Activated T-helper 2 cell treated with anti-CD3 and anti-CD28 coated beads, Interferon-gamma antibody, Interleukin-2, Interleukin-4, amounts not matched to agents 10 μg/mL and 5 μg/mL and 100 μg/mL, durations not matched to agents 14 hours and 24 hours and 36 hours (primary cell): ENCODE data around the gene STARD13. TPM values are rescaled to one million over a fixed set of nuclear protein-coding genes. Genes with fewer than 3 reads are reported as not detected.
"Not testable (repeated sequence)": the region's sequence is repeated elsewhere in the genome, so short reads cannot be mapped to it uniquely, and the experiment has no call there.

Experiments
- DNase-seq: peaks from one replicate; pipeline ENCODE4 v3.0.0; 2021; ENCODE audit warnings: low spot score
- H3K27ac Mint-ChIP-seq: one replicate; pipeline ENCODE4 v1.8.0; 2021; ENCODE audit warnings: mixed read lengths
- H3K27me3 Mint-ChIP-seq: one replicate; pipeline ENCODE4 v1.8.0; 2021; ENCODE audit warnings: low read depth, mixed read lengths
- H3K36me3 Mint-ChIP-seq: one replicate; pipeline ENCODE4 v1.8.0; 2021; ENCODE audit warnings: low read depth, mixed read lengths
- H3K4me1 Mint-ChIP-seq: one replicate; pipeline ENCODE4 v1.8.0; 2021; ENCODE audit warnings: low read depth, mixed read lengths
- H3K4me3 Mint-ChIP-seq: one replicate; pipeline ENCODE4 v1.8.0; 2021; ENCODE audit warnings: low read depth, mild to moderate bottlenecking, moderate library complexity, mixed read lengths
- H3K9me3 Mint-ChIP-seq: one replicate; pipeline ENCODE4 v1.8.0; 2021; ENCODE audit warnings: mixed read lengths
- intact Hi-C: fragments of 100-400 bp; cut with micrococcal nuclease; formaldehyde crosslinking; loops from one replicate; pipeline ENCODE4 v1.15.1; 2023
- total RNA-seq: library from RNA; stranded (reverse); gene quantifications from 2 replicates; pipeline ENCODE4 v1.2.3, GENCODE V29; 2022

STARD13 gene
- total RNA-seq, 1 donor from 2014 or later = 1.5 TPM

DNA sequence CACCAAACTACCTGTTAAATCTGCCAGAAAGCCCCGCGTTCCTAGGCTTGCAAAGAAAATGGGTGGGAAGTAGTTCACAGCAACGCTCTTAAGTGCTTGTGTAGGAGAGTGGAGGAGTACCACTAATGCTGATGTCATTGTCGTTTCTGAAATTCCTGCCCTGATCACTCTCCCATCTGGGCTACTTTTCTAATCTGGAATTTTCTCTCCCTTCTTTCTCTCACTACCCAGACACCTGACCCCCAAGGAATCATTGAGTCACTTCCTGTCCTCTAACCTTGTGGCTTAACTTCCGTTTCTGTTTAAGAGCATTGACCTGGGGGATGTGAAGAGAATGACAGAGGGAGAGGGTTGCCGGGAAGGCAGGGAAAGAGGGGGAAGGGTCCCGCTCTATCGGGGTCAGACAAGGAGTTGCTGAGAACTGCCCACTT lies 98.7 kb downstream of the STARD13 start:
- Mint-ChIP-seq H3K27me3 (peaks cover 2% of the 10 kb centered on the region), H3K36me3 (peaks cover 6% of the 10 kb centered on the region), H3K27ac (peak overlapping the region; percentile 78), H3K4me1 (peaks cover 26% of the 10 kb centered on the region), H3K4me3 (no peak overlapping the region), H3K9me3 (no peaks in the 10 kb centered on the region)
- intact Hi-C loops = loop anchor here (5.0 to 10.0 kb wide), 2 partner anchors 172 to 970 kb away; partner anchors contain the start of gene KL
- DNase-seq = no peak

DNA sequence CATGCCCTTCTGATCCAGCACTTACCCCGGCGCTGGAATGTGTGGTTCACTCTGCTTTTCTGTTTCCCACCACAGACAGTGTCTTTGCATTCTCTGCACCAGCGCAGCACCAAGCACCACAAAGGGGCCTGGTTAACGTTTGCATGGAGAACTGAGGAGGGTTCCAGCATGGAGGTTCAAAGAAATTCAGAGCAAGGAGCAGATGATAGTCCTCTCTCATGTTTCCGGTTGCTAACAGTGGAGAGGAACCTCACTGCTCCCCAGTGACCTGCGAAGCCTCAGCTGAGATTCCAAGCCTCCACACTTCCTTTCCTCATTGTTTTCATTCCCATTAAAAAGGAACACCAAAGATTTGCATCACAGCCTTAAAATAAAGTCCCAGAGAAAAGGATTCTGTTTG lies 99.7 kb downstream of the STARD13 start:
- Mint-ChIP-seq H3K36me3 (peaks cover 6% of the 10 kb centered on the region), H3K4me1 (peaks cover 26% of the 10 kb centered on the region), H3K4me3 (no peak overlapping the region), H3K27me3 (peaks cover 2% of the 10 kb centered on the region), H3K9me3 (no peaks in the 10 kb centered on the region), H3K27ac (no peak overlapping the region)
- intact Hi-C loops = loop anchor here (5.0 to 10.0 kb wide), 2 partner anchors 171 to 971 kb away; partner anchors contain the start of gene KL
- DNase-seq = no peak

DNA sequence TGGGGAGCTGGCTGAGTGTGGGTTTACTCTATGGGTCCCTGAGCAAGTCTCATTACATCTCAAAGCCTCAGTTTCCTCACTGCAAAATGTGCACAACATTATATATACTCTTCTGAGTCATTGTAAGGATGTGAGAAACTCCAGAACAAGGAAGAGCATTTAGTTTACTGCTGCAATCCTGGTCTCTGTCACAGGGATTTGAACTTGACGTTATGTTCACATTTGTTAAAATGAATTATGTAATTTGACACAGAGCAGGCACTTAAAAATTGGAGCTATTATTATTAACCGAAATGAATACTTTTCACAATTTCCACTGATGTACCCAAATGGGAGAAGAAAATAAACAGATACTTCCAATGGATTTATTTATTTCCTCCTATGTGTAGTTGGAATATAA lies 101.0 kb downstream of the STARD13 start:
- Mint-ChIP-seq H3K4me3 (no peak overlapping the region), H3K9me3 (no peaks in the 10 kb centered on the region)
- intact Hi-C loops = loop anchor here (10.0 kb wide), 1 partner anchor 170 kb away; the partner anchor contains the start of gene KL

DNA sequence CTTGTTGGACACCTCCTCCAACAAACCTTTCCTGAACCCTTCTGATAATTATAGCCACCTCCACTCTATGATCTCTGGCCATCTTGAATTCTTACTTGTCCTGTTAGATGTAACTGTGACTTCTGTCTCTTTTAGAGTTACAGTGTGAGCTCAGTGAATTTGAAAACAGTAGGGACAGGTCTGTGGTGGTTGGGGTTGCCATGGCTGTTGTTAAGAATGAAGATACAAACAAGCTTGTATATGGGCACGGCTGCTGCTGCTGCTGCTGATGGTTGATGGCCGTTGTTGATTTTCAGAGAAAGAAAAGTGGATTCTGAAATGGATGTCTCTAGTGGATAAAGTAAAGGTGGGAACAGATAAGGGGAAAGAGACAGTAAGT lies 101.5 kb downstream of the STARD13 start:
- Mint-ChIP-seq H3K4me3 (no peak overlapping the region), H3K36me3 (peaks cover 6% of the 10 kb centered on the region), H3K27ac (no peak overlapping the region), H3K4me1 (peaks cover 22% of the 10 kb centered on the region), H3K27me3 (peaks cover 5% of the 10 kb centered on the region), H3K9me3 (no peaks in the 10 kb centered on the region)
- intact Hi-C loops = loop anchor here (10.0 kb wide), 1 partner anchor 169 kb away; the partner anchor contains the start of gene KL
- no peak for DNase-seq

More for the DNA sequence above, 101.0 kb downstream of the STARD13 start:
- Mint-ChIP-seq H3K27ac (no peak overlapping the region), H3K36me3 (peaks cover 6% of the 10 kb centered on the region), H3K4me1 (peaks cover 25% of the 10 kb centered on the region), H3K27me3 (peaks cover 5% of the 10 kb centered on the region)
- no peak for DNase-seq

DNA sequence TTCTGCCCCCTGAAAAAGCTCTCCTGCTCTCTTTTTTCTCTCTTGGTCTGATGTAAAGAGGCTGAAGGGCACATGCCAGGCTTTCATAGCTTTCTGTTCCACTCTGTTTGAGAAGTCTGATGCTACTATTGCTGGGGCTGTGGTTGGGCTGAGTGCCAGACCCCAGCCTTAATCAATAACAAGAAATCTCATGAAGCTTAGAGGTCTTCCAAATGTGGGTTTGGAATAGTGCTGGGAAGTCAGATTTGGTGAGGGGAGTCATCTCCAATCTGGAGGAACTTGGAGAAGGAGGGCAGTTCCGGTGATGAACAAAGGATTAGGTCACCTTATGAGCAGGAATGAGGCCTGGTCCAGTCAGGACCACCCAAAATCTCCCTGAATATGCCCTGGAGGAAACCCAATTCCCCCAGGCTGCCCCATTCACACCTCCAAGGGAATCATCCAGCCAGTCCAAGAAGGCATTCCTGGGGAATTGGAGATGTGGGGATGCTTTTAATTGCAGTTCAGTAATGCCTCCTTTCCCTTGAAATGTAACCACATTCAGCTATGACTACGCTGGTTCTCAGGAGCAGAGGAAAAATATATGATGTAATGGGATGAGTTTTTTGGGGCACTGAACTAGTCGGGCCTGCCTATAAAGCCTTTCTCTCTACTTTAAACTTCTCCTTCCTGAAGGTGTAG lies 102.0 kb downstream of the STARD13 start:
- intact Hi-C loops = loop anchor here (10.0 kb wide), 1 partner anchor 169 kb away; the partner anchor contains the start of gene KL
- Mint-ChIP-seq H3K27me3 (peaks cover 5% of the 10 kb centered on the region), H3K27ac (no peak overlapping the region), H3K36me3 (peaks cover 6% of the 10 kb centered on the region), H3K4me1 (peaks cover 18% of the 10 kb centered on the region), H3K9me3 (no peaks in the 10 kb centered on the region), H3K4me3 (no peak overlapping the region)
- DNase-seq = no peak

DNA sequence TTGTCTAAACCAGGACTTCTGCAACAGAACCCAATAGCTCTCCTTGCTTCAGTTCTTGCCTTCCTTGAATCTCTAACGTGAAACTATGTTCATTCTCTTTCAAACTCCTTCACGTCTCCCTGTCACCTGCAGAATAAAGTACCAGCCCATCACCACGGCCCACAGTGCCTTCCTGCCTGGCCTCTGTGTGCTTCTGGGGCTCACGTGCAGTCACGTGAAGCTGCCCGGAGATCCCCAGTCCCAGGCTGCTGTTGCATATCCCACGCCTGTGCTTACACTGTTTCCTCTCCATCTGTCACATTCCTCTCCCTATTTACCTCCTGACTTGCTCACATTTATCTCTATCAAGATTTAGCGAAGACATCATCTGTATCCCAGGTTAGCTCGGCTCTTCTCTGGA lies 102.8 kb downstream of the STARD13 start:
- intact Hi-C loops = loop anchor here (10.0 kb wide), 1 partner anchor 168 kb away; the partner anchor contains the start of gene KL
- peaks cover 5% of the 10 kb centered on the region for H3K27me3 Mint-ChIP-seq
- peaks cover 3% of the 10 kb centered on the region for H3K36me3 Mint-ChIP-seq
- no peak overlapping the region for H3K4me3 Mint-ChIP-seq
- peaks cover 10% of the 10 kb centered on the region for H3K4me1 Mint-ChIP-seq
- H3K9me3 Mint-ChIP-seq = no peaks in the 10 kb centered on the region
- DNase-seq = no peak
- no peak overlapping the region for H3K27ac Mint-ChIP-seq

DNA sequence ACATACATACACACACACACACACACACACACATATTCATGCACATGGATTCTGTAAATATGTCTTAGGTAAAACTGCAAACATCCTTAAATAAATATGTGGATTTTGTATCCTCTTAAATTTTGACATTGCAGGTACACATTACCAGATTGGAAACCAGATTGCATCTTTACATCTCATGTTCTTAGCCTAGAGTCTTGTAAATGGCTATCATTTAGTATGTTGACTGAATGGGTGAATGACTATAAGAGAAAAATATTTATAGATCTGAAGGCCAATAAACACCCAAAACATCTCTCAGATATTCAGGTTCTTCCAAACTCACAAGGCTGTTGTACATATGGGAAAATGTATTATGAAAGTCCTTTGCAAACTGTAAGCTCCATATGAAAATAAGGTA lies 104.3 kb downstream of the STARD13 start:
- Mint-ChIP-seq H3K36me3 (peaks cover 3% of the 10 kb centered on the region), H3K4me1 (peaks cover 2% of the 10 kb centered on the region), H3K27ac (no peak overlapping the region), H3K9me3 (no peaks in the 10 kb centered on the region), H3K4me3 (no peak overlapping the region), H3K27me3 (peaks cover 5% of the 10 kb centered on the region)
- intact Hi-C loops = loop anchor here (10.0 kb wide), 1 partner anchor 166 kb away; the partner anchor contains the start of gene KL
- no peak for DNase-seq

DNA sequence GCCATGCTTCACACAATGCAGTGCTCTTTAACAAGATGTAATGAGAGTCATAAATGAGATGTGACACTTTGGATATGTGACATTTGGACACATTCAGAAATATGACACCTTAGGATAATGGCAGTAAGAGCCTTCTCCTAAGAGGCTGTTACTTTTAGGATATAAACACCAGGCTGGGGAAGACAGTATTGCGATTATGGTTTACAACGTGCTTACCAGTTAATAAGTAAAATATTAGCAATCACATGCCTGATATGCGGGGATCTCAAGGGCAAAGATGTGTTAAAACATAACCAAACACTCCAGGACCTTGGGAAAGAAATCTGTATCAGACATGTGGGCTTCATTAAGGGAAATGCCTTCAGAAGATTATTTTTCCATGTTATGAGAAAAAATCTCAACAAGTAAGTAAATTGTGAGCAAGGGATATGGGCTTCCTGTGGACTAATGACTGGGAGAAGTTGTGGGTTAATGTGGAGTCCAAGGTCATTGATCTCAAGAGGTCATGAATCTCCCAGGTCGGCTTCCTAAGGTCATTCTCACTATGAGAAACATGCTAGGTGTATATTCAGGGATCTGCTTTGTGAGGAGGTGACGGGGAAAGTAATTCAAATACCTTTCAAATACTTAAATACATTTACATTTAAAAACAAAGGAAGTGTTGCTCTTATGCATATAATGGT lies 105.3 kb downstream of the STARD13 start:
- Mint-ChIP-seq H3K9me3 (no peaks in the 10 kb centered on the region), H3K36me3 (no peaks in the 10 kb centered on the region), H3K27ac (no peak overlapping the region), H3K4me3 (no peak overlapping the region), H3K27me3 (peaks cover 7% of the 10 kb centered on the region), H3K4me1 (peaks cover 2% of the 10 kb centered on the region)
- DNase-seq = no peak
- intact Hi-C loops = loop anchor here (10.0 kb wide), 1 partner anchor 165 kb away; the partner anchor contains the start of gene KL

DNA sequence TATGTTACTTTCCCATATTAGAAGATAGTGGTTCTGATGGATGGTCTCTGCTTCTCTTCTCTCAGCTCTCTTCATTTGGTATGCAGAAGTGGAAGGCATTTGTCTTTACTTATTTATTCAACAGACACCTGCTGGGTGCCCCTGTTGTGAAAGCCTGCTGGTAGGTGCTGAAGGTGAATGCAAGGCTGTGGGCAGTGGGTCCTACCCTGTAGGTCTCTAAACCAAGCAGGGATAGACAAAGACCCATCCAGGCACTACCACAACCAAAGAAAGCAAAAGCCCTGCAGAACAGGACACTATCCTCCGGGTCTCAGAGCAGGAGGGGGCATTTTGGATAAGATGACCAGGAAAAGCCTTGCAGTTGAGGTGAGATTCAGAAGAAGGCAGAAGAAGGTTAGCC lies 106.1 kb downstream of the STARD13 start:
- peaks cover 2% of the 10 kb centered on the region for H3K4me1 Mint-ChIP-seq
- intact Hi-C loops = no loop called here
- H3K4me3 Mint-ChIP-seq = no peak overlapping the region
- no peak overlapping the region for H3K27ac Mint-ChIP-seq
- no peak for DNase-seq
- no peaks in the 10 kb centered on the region for H3K9me3 Mint-ChIP-seq
- H3K27me3 Mint-ChIP-seq = peaks cover 7% of the 10 kb centered on the region
- H3K36me3 Mint-ChIP-seq = no peaks in the 10 kb centered on the region

DNA sequence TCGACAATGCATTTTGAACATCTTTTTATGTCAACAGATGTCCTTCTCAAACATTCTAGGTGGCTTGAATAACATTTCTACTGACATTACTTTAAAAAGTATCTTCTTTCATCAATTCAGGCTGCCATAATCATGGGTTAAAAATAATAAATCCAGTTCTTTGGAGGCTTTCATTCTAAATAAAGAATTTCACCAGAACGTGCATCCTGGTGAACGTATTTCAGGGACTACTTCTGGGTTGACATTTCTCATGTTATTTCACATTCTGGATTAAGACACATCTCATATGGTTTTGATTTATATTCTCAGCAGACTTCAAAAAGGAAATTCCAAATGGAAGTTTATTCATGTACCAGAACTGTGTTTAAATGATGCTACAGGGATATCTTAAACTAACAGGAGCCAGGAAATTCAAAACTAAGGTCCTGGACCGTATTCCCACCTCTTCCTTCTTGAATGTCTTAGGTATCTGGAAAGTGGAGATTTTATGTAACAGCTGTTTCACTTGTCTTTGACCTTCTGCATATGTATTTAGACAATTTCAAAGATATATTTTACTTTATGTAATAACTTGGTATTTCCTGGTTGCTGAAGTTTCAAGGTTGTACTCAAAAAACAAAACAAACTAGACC lies 107.2 kb downstream of the STARD13 start:
- H3K4me3 Mint-ChIP-seq = no peak overlapping the region
- intact Hi-C loops = no loop called here
- H3K4me1 Mint-ChIP-seq = no peaks in the 10 kb centered on the region
- no peaks in the 10 kb centered on the region for H3K36me3 Mint-ChIP-seq
- DNase-seq = no peak
- H3K27ac Mint-ChIP-seq = no peak overlapping the region
- peaks cover 7% of the 10 kb centered on the region for H3K27me3 Mint-ChIP-seq
- H3K9me3 Mint-ChIP-seq = no peaks in the 10 kb centered on the region

DNA sequence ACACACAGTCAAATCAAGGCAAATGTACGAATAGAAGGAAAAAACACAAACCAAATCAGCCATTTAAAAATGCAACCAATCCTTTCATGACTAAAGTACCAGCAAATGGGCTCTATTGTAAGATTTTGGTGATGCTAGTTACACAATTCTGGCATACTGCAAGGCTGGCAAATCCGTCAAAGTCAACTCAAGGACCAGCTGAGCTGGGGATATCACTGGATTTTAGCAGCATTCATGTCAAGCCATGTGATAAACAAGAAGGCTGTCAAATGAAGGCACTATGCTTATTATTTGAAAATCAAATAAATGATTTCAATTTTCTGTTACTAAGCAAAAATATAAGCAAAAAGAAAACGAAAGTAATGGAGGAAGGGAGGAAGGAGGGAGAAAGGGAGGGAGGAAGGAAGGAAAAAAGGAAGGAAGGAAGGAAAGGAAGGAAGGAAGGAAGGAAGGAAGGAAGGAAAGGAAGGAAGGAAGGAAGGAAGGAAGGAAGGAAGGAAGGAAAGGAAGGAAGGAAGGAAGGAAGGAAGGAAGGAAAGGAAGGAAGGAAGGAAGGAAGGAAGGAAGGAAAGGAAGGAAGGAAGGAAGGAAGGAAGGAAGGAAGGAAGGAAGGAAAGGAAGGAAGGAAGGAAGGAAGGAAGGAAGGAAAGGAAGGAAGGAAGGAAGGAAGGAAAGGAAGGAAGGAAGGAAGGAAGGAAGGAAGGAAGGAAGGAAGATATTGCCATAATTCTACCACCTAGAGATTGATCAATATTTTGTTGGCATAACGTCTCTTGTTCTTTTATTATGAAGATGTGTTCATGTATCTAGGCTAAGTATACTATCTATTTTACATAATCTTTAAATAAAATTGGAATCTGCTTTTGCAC lies 108.0 kb downstream of the STARD13 start:
- H3K4me1 Mint-ChIP-seq, H3K27ac Mint-ChIP-seq, intact Hi-C loops, H3K36me3 Mint-ChIP-seq, H3K9me3 Mint-ChIP-seq, H3K27me3 Mint-ChIP-seq, DNase-seq, H3K4me3 Mint-ChIP-seq: not testable (repeated sequence)

DNA sequence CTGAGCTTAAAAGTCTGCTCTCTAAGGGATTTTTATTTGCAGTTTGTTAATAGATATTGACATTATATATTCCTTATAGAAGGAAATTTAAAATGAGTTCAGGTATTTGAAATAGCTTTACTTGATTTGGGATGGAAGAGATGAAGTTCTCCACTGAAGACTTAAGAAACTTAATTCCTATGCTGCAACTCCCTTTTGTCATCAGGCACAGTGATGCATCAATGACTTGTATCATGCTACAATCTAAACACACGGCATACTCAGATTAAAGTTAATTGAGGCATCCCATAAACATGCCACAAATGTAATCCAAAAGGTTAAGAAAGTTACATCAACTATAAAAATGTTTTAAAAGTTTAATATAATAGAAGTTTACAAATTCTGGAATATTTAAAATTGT lies 109.0 kb downstream of the STARD13 start:
- Mint-ChIP-seq H3K4me3 (no peak overlapping the region), H3K4me1 (no peaks in the 10 kb centered on the region), H3K9me3 (no peaks in the 10 kb centered on the region), H3K27me3 (peaks cover 5% of the 10 kb centered on the region), H3K27ac (no peak overlapping the region), H3K36me3 (no peaks in the 10 kb centered on the region)
- no peak for DNase-seq
- intact Hi-C loops = no loop called here
